IMR-90 (cell line): ENCODE data around the gene CES3.

Experiments used
- BHLHE40 ChIP-seq: fragments of 150-350 bp; IDR thresholded peaks from 2 replicates; pipeline ENCODE4 v1.6.1; 2016; ENCODE audit warnings: mild to moderate bottlenecking, low read depth, low read length
- CTCF ChIP-seq: conservative IDR thresholded peaks from 2 replicates; pipeline ENCODE4 v1.5.1; 2012; ENCODE audit warnings: mild to moderate bottlenecking, low read depth, low read length, improper control_type of control experiment
- MAFK ChIP-seq: IDR thresholded peaks from 2 replicates; pipeline ENCODE4 v1.6.1; 2012; ENCODE audit warnings: low read depth, low read length, improper control_type of control experiment
- MAZ ChIP-seq: IDR thresholded peaks from 2 replicates; pipeline ENCODE4 v1.6.1; 2012; ENCODE audit warnings: low read depth, mild to moderate bottlenecking, low read length, improper control_type of control experiment, moderate library complexity, borderline replicate concordance
- MXI1 ChIP-seq: IDR thresholded peaks from 2 replicates; pipeline ENCODE4 v1.6.1; 2012; ENCODE audit warnings: low read depth, mild to moderate bottlenecking, low read length, moderate library complexity, borderline replicate concordance
- NFE2L2 ChIP-seq: fragments of 150-350 bp; IDR thresholded peaks from 2 replicates; pipeline ENCODE4 v1.6.1; 2016; ENCODE audit warnings: low read depth, mild to moderate bottlenecking, low read length
- POLR2A ChIP-seq: IDR thresholded peaks from 2 replicates; pipeline ENCODE4 v1.6.1; 2012; ENCODE audit warnings: mild to moderate bottlenecking, low read depth, low read length
- RAD21 ChIP-seq: IDR thresholded peaks from 2 replicates; pipeline ENCODE4 v1.6.1; 2012; ENCODE audit warnings: low read length, improper control_type of control experiment
- RCOR1 ChIP-seq: IDR thresholded peaks from 2 replicates; pipeline ENCODE4 v1.6.1; 2012; ENCODE audit warnings: mild to moderate bottlenecking, low read length, improper control_type of control experiment; ENCODE audit not compliant: insufficient replicate concordance
- RFX5 ChIP-seq: IDR thresholded peaks from 2 replicates; pipeline ENCODE4 v1.8.0; 2012; ENCODE audit warnings: low read depth, mild to moderate bottlenecking, low read length, moderate library complexity
- SMC3 ChIP-seq: fragments of 150-350 bp; IDR thresholded peaks from 2 replicates; pipeline ENCODE4 v1.6.1; 2016; ENCODE audit warnings: low read depth, mild to moderate bottlenecking, antibody characterized with exemption, low read length, moderate library complexity
- USF2 ChIP-seq: fragments of 150-350 bp; IDR thresholded peaks from 2 replicates; pipeline ENCODE4 v1.6.1; 2017; ENCODE audit warnings: mild to moderate bottlenecking, antibody characterized with exemption, low read length, low read depth

GRCh38 chr16:67016143-67016542, 55.1 kb downstream of the CES3 start:
- TF ChIP-seq MAZ (no peak), USF2 (no peak), POLR2A (no peak), CTCF (no peak), BHLHE40 (no peak), SMC3 (no peak), RCOR1 (no peak), MXI1 (no peak), RFX5 (no peak), NFE2L2 (no peak), RAD21 (no peak), MAFK (no peak)
